Neural cell (in vitro differentiated cells): Measurements from ENCODE around the gene SRPX. TPM values are rescaled to one million over a fixed set of nuclear protein-coding genes. Genes with fewer than 3 reads are reported as not detected.

Source experiments
- H2AFZ ChIP-seq: fragments of 200-600, 300-800 bp; sonication (generic), shearing (Covaris generic); 2 replicates; pipeline ENCODE4 v1.6.0; 2014; ENCODE audit warnings: low read depth, mild to moderate bottlenecking, antibody characterized with exemption, low read length, moderate library complexity
- H3F3A ChIP-seq: fragments of 200-600 bp; shearing (Covaris generic); 2 replicates; pipeline ENCODE4 v1.6.1; 2016; ENCODE audit warnings: mild to moderate bottlenecking, moderate library complexity, mixed read lengths, antibody characterized with exemption, low read length; ENCODE audit not compliant: insufficient read depth, poor library complexity, severe bottlenecking
- H3K27ac ChIP-seq: fragments of 200-600, 300-800 bp; sonication (generic), shearing (Covaris generic); 2 replicates; pipeline ENCODE4 v1.5.1; 2014; ENCODE audit warnings: mild to moderate bottlenecking, low read length, moderate library complexity
- H3K27me3 ChIP-seq: fragments of 300-800, 200-600 bp; sonication (generic), shearing (Covaris generic); 2 replicates; pipeline ENCODE4 v1.6.0; 2014; ENCODE audit warnings: mild to moderate bottlenecking, low read depth, low read length, moderate library complexity; ENCODE audit not compliant: insufficient read depth
- H3K36me3 ChIP-seq: fragments of 300-800, 200-600 bp; sonication (generic), shearing (Covaris generic); 2 replicates; pipeline ENCODE4 v1.5.1; 2014; ENCODE audit warnings: mild to moderate bottlenecking, antibody characterized with exemption, low read length, moderate library complexity; ENCODE audit not compliant: insufficient read depth
- H3K4me2 ChIP-seq: fragments of 300-800, 200-600 bp; sonication (generic), shearing (Covaris generic); 2 replicates; pipeline ENCODE4 v1.6.0; 2014; ENCODE audit warnings: mild to moderate bottlenecking, low read length
- H3K4me3 ChIP-seq: fragments of 300-800, 200-600 bp; sonication (generic), shearing (Covaris generic); 2 replicates; pipeline ENCODE4 v1.5.1; 2014; ENCODE audit warnings: mild to moderate bottlenecking, low read length, moderate library complexity
- H3K79me2 ChIP-seq: fragments of 200-600 bp; shearing (Covaris generic); replicated peaks from 2 replicates; pipeline ENCODE4 v1.6.0; 2014; ENCODE audit warnings: mild to moderate bottlenecking, low read length, moderate library complexity; ENCODE audit not compliant: insufficient read depth
- H3K9ac ChIP-seq: fragments of 300-800, 200-600 bp; sonication (generic), shearing (Covaris generic); 2 replicates; pipeline ENCODE4 v1.6.1; 2016; ENCODE audit warnings: mild to moderate bottlenecking, low read length, mixed read lengths
- H3K9me2 ChIP-seq: fragments of 200-600 bp; shearing (Covaris generic); 2 replicates; pipeline ENCODE4 v1.6.1; 2016; ENCODE audit warnings: mild to moderate bottlenecking, low read length, mixed read lengths; ENCODE audit not compliant: insufficient read depth
- H3K9me3 ChIP-seq: fragments of 200-600, 300-800 bp; sonication (generic), shearing (Covaris generic); 2 replicates; pipeline ENCODE4 v1.6.1; 2016; ENCODE audit warnings: mild to moderate bottlenecking, mixed run types, low read length, moderate library complexity, mixed read lengths
- H4K20me1 ChIP-seq: fragments of 200-600 bp; shearing (Covaris generic); 2 replicates; pipeline ENCODE4 v1.6.1; 2016; ENCODE audit warnings: mild to moderate bottlenecking, mixed run types; ENCODE audit not compliant: insufficient read depth
- CTCF ChIP-seq: fragments of 450-650 bp; IDR thresholded peaks from 2 replicates; pipeline ENCODE4 v1.5.1; 2014; ENCODE audit warnings: antibody characterized with exemption, mild to moderate bottlenecking, moderate library complexity; ENCODE audit not compliant: poor library complexity, severe bottlenecking
- EP300 ChIP-seq: fragments of 450-650 bp; conservative IDR thresholded peaks from 2 replicates; pipeline ENCODE4 v1.6.1; 2014; ENCODE audit warnings: antibody characterized with exemption, mild to moderate bottlenecking, moderate library complexity; ENCODE audit not compliant: poor library complexity, severe bottlenecking
- EZH2 ChIP-seq: fragments of 200-600, 300-800 bp; shearing (Covaris generic), sonication (generic); IDR thresholded peaks from 2 replicates; pipeline ENCODE4 v1.6.1; 2014; ENCODE audit warnings: antibody characterized with exemption, low read length, borderline replicate concordance, mild to moderate bottlenecking; ENCODE audit not compliant: insufficient read depth, poor library complexity, severe bottlenecking
- MXI1 ChIP-seq: fragments of 450-650 bp; conservative IDR thresholded peaks from 2 replicates; pipeline ENCODE4 v1.6.1; 2014; ENCODE audit warnings: antibody characterized with exemption, mild to moderate bottlenecking; ENCODE audit not compliant: poor library complexity, severe bottlenecking
- POLR2AphosphoS5 ChIP-seq: IDR thresholded peaks from 2 replicates; pipeline ENCODE4 v1.6.1; 2012
- RAD21 ChIP-seq: fragments of 450-650 bp; conservative IDR thresholded peaks from 2 replicates; pipeline ENCODE4 v1.6.1; 2014; ENCODE audit warnings: antibody characterized with exemption, mild to moderate bottlenecking, moderate library complexity
- REST ChIP-seq: IDR thresholded peaks from 2 replicates; pipeline ENCODE4 v1.6.1; 2012; ENCODE audit warnings: borderline replicate concordance
- SMC3 ChIP-seq: fragments of 450-650 bp; conservative IDR thresholded peaks from 2 replicates; pipeline ENCODE4 v1.6.1; 2014; ENCODE audit warnings: antibody characterized with exemption, mild to moderate bottlenecking, moderate library complexity; ENCODE audit not compliant: poor library complexity
- TAF1 ChIP-seq: IDR thresholded peaks from 2 replicates; pipeline ENCODE4 v1.6.1; 2012; ENCODE audit warnings: low read depth
- polyA plus RNA-seq: library from polyadenylated mRNA; depleted of rRNA; stranded (reverse); fragments of >200 nt; gene quantifications from 2 replicates; pipeline ENCODE4 v1.2.3, GENCODE V29; 2014

The SRPX gene
- polyA plus RNA-seq, 1 donor from 2014 or later = 0.52 TPM

- Histone ChIP-seq H3K4me3 (no peak overlapping the region), H3K27me3 (no peaks in the 10 kb centered on the region), H3K9me3 (no peaks in the 10 kb centered on the region), H3K36me3 (no peaks in the 10 kb centered on the region), H2AFZ (no peak overlapping the region), H3K4me2 (no peak overlapping the region), H3K79me2 (no peaks in the 10 kb centered on the region), H3K9me2 (no peaks in the 10 kb centered on the region), H4K20me1 (no peaks in the 10 kb centered on the region), H3K9ac (no peak overlapping the region), H3F3A (no peaks in the 10 kb centered on the region), H3K27ac (no peak overlapping the region)
- TF ChIP-seq SMC3 (peak; percentile 81), REST (no peak), RAD21 (peak; percentile 72), CTCF (peak; percentile 70), EZH2 (no peak), MXI1 (no peak), POLR2AphosphoS5 (no peak)
These were observed 54.1 kb downstream of the SRPX start for GRCh38 chrX:38166478-38167083.

GRCh38 chrX:38165023-38165422, 55.6 kb downstream of the SRPX start:
- H3K27ac ChIP-seq = no peak overlapping the region
- H3K9me2 ChIP-seq = no peaks in the 10 kb centered on the region
- no peak overlapping the region for H2AFZ ChIP-seq
- H4K20me1 ChIP-seq = no peaks in the 10 kb centered on the region
- no peaks in the 10 kb centered on the region for H3K27me3 ChIP-seq
- H3K36me3 ChIP-seq = no peaks in the 10 kb centered on the region
- H3K9me3 ChIP-seq = no peaks in the 10 kb centered on the region
- no peak overlapping the region for H3K4me2 ChIP-seq
- H3K4me3 ChIP-seq = no peak overlapping the region
- H3F3A ChIP-seq = no peaks in the 10 kb centered on the region
- H3K9ac ChIP-seq = no peak overlapping the region
- TF ChIP-seq EP300 (no peak), TAF1 (no peak), SMC3 (no peak), RAD21 (no peak), POLR2AphosphoS5 (no peak), EZH2 (no peak), CTCF (no peak), REST (no peak), MXI1 (no peak)
- no peaks in the 10 kb centered on the region for H3K79me2 ChIP-seq
